ENCODE measurements around the gene ACCS. TPM values are rescaled to one million over a fixed set of nuclear protein-coding genes. Genes with fewer than 3 reads are reported as not detected.

The ACCS gene
- polyA plus RNA-seq, 1 experiment, result 7.0 TPM

DNA sequence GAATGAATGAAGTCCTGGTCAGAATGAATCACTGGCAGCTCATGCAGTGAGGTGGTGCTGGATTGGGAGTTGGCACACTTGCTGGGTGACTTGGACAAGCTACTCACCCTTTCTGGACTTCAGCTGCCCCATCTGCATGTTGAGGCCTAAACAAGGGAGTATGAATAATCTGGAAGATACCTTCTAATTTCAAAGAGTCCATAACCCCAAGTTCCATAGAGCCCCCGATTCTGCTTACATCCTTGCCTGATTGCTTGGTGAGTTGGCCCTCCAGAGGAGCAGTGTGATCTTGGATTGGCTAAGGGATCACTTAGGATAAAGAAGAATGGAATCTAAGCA, 36.6 kb upstream of the ACCS start:
- CTCF ChIA-PET, result no interaction called here

DNA sequence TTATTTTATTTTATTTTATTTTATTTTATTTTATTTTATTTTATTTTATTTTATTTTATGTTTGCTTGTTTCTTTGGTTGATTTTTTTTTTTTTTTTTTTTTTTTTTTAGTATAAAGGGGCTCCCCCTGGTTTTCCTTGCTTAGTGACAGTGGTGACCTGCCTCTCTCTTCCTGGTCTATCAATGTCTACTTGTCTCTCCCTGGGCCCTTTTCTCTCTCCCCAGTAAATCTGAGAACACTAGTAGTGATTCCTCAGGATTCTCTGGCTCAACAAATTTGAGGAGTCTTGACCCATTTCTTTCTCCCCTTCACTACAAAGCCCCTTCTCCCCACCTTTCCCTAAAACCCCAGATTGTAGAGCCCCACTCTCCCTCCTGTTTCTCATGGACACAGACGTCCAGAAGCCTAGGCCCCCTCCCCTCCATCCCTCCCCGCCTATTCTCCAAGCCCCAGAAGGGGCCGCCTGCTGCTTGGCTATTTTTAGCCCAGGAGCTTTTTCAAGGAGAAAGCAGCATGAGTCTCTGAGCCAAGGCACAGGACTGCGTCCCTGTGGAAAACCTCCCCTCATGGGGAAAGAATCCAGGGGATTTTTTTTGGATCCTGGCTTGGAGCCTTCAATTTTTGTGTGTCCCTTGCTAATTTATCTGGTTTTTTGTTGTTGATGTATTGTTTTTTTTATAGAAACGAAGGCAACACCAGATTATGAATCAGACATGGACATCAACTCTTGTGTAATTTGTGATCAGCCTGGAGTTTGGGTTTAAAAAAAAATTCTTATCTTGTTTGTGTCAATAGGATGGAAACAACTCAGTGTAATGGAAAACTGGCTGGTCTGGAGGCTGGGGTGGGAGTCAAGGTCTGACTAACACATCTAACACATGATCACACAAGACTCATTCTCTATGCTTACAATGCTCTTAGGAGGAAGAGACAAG, 35.8 kb upstream of the ACCS start:
- CTCF ChIA-PET, result no interaction called here
- Histone ChIP-seq H3K4me3 (ENCODE audit: low read depth, low read length) (no peak overlapping the region), H3K9me3 (ENCODE audit: control insufficient read depth, insufficient read depth, low read length) (no peaks in the 10 kb centered on the region), H3K27me3 (ENCODE audit: control insufficient read depth, insufficient read depth, low read length) (peaks cover 11% of the 10 kb centered on the region), H3K27ac (ENCODE audit: low read depth, low read length) (no peak overlapping the region)
- no peak for TF ChIP-seq CTCF (IDR thresholded peaks at IDR 0.05; ENCODE audit: low read depth, low read length)
- DNase-seq (ENCODE audit: low read depth, low spot score), result no peak
- POLR2A ChIA-PET, result no interaction called here

More for the DNA sequence above, 36.6 kb upstream of the ACCS start:
- TF ChIP-seq CTCF (IDR thresholded peaks at IDR 0.05; ENCODE audit: low read depth, low read length), result no peak
- no peak for DNase-seq (ENCODE audit: low read depth, low spot score)
- no peaks in the 10 kb centered on the region for H3K9me3 ChIP-seq (ENCODE audit: control insufficient read depth, insufficient read depth, low read length)
- H3K27ac ChIP-seq (ENCODE audit: low read depth, low read length), result no peak overlapping the region
- POLR2A ChIA-PET, result no interaction called here
- H3K27me3 ChIP-seq (ENCODE audit: control insufficient read depth, insufficient read depth, low read length), result peaks cover 6% of the 10 kb centered on the region
- no peak overlapping the region for H3K4me3 ChIP-seq (ENCODE audit: low read depth, low read length)

DNA sequence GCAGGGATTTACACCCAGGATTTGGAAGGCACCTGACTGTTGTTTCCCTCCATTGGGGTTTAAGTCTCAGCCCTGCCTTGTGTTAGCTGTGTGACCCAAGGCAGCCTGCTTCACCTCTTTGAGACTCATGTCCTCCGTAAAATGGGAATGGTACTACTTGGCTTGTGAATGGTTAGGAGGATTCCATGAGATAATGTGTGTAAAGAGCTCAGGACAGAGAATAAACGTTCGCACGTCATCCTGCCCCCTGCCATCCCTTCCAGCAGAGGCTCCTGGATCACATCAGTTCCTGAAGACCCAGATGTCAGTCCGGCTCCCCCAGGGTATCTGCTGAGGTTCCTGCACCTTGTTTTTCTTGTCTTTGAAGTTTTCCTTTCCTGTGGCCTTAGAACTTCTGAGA, 35.1 kb upstream of the ACCS start:
- POLR2A ChIA-PET, result no interaction called here

GRCh38 chr11:44031549-44031948, 34.5 kb upstream of the ACCS start:
- POLR2A ChIA-PET, result no interaction called here
- Histone ChIP-seq H3K9me3 (ENCODE audit: control insufficient read depth, insufficient read depth, low read length) (no peaks in the 10 kb centered on the region), H3K27me3 (ENCODE audit: control insufficient read depth, insufficient read depth, low read length) (peaks cover 9% of the 10 kb centered on the region), H3K4me3 (ENCODE audit: low read depth, low read length) (no peak overlapping the region), H3K27ac (ENCODE audit: low read depth, low read length) (no peak overlapping the region)
- no peak for DNase-seq (ENCODE audit: low read depth, low spot score)
- CTCF ChIA-PET, result interaction anchor here (1.3 kb wide), 1 partner anchor 84 kb away, joined by 3 read pairs; no protein-coding TSS in a partner anchor
- no peak for TF ChIP-seq CTCF (IDR thresholded peaks at IDR 0.05; ENCODE audit: low read depth, low read length)

More for the DNA sequence above, 35.1 kb upstream of the ACCS start:
- no peaks in the 10 kb centered on the region for H3K9me3 ChIP-seq (ENCODE audit: control insufficient read depth, insufficient read depth, low read length)
- no peak overlapping the region for H3K27ac ChIP-seq (ENCODE audit: low read depth, low read length)
- no peak for TF ChIP-seq CTCF (IDR thresholded peaks at IDR 0.05; ENCODE audit: low read depth, low read length)
- peaks cover 11% of the 10 kb centered on the region for H3K27me3 ChIP-seq (ENCODE audit: control insufficient read depth, insufficient read depth, low read length)
- H3K4me3 ChIP-seq (ENCODE audit: low read depth, low read length), result no peak overlapping the region
- CTCF ChIA-PET, result no interaction called here
- DNase-seq (ENCODE audit: low read depth, low spot score), result no peak

DNA sequence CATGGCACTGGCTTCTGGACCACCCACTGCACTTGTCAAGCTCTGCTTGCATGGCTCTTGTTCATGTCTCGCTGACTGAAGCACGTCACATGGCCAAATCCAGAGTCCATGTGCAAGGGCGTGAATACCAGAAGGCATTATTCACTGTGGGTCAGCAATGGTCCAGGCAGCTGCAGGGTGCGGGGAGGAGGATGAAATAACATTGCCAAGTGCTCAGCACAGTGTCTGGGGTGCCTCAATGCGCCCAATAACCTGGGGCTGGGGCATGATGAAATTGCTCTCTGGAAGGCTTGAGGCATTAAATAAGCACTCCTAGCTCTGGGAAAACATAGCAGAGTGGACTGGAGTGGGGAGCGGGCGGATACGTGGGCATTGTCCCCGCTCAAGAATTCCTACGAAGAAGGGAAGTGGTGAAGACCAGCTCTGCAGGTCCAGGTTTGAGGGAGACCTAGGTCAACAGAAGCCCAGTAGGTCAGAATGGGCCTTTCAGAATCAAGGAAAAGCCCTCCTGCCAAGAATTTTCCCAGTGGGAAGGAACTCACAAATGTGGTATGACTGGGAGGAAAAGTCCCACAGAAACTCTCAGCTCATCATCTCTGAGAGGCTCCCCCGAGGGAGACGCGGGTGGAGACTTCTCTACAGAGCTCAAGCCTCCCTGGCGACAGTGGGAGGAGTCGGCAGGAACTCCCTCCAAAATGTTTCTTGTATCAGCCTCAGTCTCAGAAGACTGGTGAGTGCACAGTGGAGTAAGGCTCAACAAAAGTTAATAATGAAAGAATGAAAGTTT, 33.6 kb upstream of the ACCS start:
- no peak for DNase-seq (ENCODE audit: low read depth, low spot score)
- CTCF ChIA-PET, result interaction anchor here (0.8 to 1.3 kb wide), 4 partner anchors 85 to 180 kb away, joined by 3 to 4 read pairs (median 4); no protein-coding TSS in a partner anchor
- Histone ChIP-seq H3K27me3 (ENCODE audit: control insufficient read depth, insufficient read depth, low read length) (peaks cover 7% of the 10 kb centered on the region), H3K27ac (ENCODE audit: low read depth, low read length) (no peak overlapping the region), H3K9me3 (ENCODE audit: control insufficient read depth, insufficient read depth, low read length) (no peaks in the 10 kb centered on the region), H3K4me3 (ENCODE audit: low read depth, low read length) (no peak overlapping the region)
- POLR2A ChIA-PET, result no interaction called here
- TF ChIP-seq CTCF (IDR thresholded peaks at IDR 0.05; ENCODE audit: low read depth, low read length), result no peak

Data from AG04450 (cell line).